Loucy (cell line): ENCODE data around the gene KRTAP10-12.

ENCODE experiments used
- EZH2phosphoT487 ChIP-seq: fragments of 200-600 bp; IDR thresholded peaks from 2 replicates; pipeline ENCODE4 v1.6.1; 2018; ENCODE audit warnings: antibody characterized with exemption, mild to moderate bottlenecking, moderate library complexity, borderline replicate concordance
- TF ChIP-seq, protein P1 (sequence below): fragments of 200-600 bp; sonication (generic); conservative IDR thresholded peaks from 2 replicates; pipeline ENCODE4 v1.5.1; 2014; ENCODE audit warnings: mild to moderate bottlenecking, antibody characterized with exemption, low read length

DNA sequence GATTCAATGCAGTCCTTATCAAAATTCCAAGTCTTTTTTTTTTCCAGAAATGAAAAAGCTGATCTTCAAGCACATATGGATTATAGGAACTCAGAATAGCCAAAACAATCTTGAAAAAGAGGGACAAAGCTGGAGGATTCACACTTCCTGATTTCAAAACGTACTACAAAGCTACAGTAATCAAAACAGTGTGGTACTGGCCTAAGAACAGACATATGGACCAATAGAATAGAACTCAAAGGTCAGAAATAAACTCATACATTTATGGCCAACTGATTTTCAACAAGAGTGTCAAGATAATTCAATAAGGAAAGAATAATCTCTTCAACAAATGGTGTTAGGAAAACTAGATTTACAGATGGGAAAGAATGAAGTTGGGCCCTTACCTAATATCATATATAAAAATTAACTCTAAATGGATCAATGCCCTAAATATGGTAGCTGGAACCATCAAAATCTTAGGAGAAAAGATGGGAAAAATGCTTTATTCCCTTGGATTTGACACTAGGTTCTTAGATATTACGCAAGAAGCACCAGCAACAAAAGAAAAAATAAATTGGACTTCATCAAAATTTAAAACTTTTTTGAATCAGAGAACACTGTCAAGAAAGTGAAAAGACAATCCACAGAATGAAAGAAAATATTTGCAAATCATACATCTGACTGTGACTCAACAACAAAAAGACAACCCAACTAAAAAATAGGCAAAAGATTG, 4.0 kb upstream of the KRTAP10-12 start:
- TF ChIP-seq, protein P1, sequence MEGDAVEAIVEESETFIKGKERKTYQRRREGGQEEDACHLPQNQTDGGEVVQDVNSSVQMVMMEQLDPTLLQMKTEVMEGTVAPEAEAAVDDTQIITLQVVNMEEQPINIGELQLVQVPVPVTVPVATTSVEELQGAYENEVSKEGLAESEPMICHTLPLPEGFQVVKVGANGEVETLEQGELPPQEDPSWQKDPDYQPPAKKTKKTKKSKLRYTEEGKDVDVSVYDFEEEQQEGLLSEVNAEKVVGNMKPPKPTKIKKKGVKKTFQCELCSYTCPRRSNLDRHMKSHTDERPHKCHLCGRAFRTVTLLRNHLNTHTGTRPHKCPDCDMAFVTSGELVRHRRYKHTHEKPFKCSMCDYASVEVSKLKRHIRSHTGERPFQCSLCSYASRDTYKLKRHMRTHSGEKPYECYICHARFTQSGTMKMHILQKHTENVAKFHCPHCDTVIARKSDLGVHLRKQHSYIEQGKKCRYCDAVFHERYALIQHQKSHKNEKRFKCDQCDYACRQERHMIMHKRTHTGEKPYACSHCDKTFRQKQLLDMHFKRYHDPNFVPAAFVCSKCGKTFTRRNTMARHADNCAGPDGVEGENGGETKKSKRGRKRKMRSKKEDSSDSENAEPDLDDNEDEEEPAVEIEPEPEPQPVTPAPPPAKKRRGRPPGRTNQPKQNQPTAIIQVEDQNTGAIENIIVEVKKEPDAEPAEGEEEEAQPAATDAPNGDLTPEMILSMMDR, result no peak
- no peak for TF ChIP-seq EZH2phosphoT487
